NB4 (cell line): ENCODE data around the gene LYSMD2.
A peak's percentile ranks its signal among the peaks of the same experiment; 100 is the strongest.

ENCODE experiments used
- CTCF ChIP-seq: IDR thresholded peaks from one replicate; pipeline ENCODE4 v1.5.1; 2012; ENCODE audit warnings: low read depth, low read length
- MAX ChIP-seq: IDR thresholded peaks from 2 replicates; pipeline ENCODE4 v1.6.1; 2011; ENCODE audit warnings: low read depth, low read length
- MYC ChIP-seq: IDR thresholded peaks from 2 replicates; pipeline ENCODE4 v1.6.1; 2011; ENCODE audit warnings: low read depth, low read length

DNA sequence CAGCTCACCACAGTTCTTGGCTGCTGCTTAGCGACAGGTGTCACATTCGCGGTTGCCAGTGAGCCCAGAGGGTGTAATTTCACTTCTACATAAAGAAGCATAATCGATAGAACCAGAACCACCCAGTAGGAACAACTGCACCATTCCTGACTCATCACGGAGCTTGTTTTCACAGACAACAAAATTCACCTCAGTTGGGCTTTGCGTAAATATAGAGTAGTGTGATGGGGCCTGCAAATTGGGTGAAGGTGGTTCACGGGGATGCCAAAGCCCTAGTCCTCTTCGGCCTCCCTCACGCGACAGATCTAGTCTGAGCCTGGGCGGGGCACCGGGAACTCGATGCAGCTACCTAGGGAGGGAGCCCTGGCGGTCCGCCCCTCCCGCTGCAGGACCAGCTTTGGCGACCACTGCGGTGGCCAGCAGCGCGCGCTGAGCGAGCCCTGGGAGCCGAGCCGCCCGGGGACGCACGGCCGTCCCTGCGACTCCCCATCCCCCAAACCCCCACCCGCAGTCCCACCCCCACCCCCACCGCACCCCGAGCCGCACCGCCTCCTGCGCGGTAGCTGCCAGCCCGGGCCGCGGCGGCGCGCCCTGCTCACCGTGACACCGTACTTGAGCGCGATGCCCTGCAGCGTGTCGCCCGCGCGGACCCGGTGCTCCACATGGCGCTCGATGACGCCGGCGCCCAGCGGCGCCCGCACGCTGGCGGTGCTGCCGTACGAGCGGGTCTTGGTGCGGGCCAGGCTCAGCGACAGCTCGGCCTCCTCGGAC is 519 bp downstream of the LYSMD2 start:
- TF ChIP-seq CTCF (no peak), MYC (peak; percentile 84), MAX (peak; percentile 84)
